ENCODE results near the gene PTPRM.

PTPRM gene

GRCh38 chr18:8374676-8375075, 807.6 kb downstream of the PTPRM start:
- no peaks in the 10 kb centered on the region for H3K9me3 ChIP-seq (ENCODE audit: insufficient read depth, low read length)
- H3K36me3 ChIP-seq (ENCODE audit: low read length): no peaks in the 10 kb centered on the region
- no peak overlapping the region for H3K9ac ChIP-seq (ENCODE audit: low read length)
- no peaks in the 10 kb centered on the region for H4K20me1 ChIP-seq (ENCODE audit: low read depth, low read length)
- no peaks in the 10 kb centered on the region for H3K27me3 ChIP-seq (ENCODE audit: low read length)
- no peak overlapping the region for H3K4me3 ChIP-seq (ENCODE audit: insufficient read depth, low read length, poor library complexity, severe bottlenecking)
- H3F3A ChIP-seq (ENCODE audit: insufficient read depth): no peaks in the 10 kb centered on the region
- no peaks in the 10 kb centered on the region for H3K9me2 ChIP-seq (replicated peaks; ENCODE audit: insufficient read depth, low read length)
- H3K27ac ChIP-seq (ENCODE audit: low read depth, low read length): no peak overlapping the region
- TF ChIP-seq CTCF (IDR thresholded peaks at IDR 0.05; ENCODE audit: insufficient read depth, low read length, poor library complexity, severe bottlenecking): no peak
- no peak for TF ChIP-seq EZH2phosphoT487 (conservative IDR thresholded peaks at IDR 0.05; ENCODE audit: low read length)
- no peaks in the 10 kb centered on the region for H3K79me2 ChIP-seq (ENCODE audit: insufficient read depth, low read length)
- no peak overlapping the region for H2AFZ ChIP-seq (ENCODE audit: low read depth, low read length, severe bottlenecking)
- no peak overlapping the region for H3K4me2 ChIP-seq (ENCODE audit: low read depth, low read length, poor library complexity, severe bottlenecking)

DNA sequence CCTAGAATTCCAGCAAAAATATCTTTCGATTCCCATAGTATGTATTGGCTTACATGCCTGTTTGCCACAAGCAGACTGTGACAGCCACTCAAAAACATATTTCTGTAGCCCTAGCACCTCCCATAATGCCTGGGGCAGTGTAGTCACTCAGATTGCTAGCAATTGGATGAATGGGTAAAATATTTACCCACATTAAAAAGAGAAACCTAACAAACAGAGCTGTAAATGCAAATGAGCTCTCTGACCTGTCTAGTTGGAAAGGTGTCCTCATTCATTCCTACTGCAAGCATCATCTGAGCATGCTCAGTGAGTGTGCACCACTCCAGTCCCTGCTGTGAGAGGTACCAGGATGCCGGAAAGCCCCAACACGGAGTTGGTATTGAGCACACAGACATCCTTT, 808.1 kb downstream of the PTPRM start:
- H3K9ac ChIP-seq (ENCODE audit: low read length): no peak overlapping the region
- H3K4me2 ChIP-seq (ENCODE audit: low read depth, low read length, poor library complexity, severe bottlenecking): no peak overlapping the region
- H3F3A ChIP-seq (ENCODE audit: insufficient read depth): no peaks in the 10 kb centered on the region
- no peak overlapping the region for H2AFZ ChIP-seq (ENCODE audit: low read depth, low read length, severe bottlenecking)
- H3K9me2 ChIP-seq (replicated peaks; ENCODE audit: insufficient read depth, low read length): no peaks in the 10 kb centered on the region
- no peaks in the 10 kb centered on the region for H4K20me1 ChIP-seq (ENCODE audit: low read depth, low read length)
- no peaks in the 10 kb centered on the region for H3K9me3 ChIP-seq (ENCODE audit: insufficient read depth, low read length)
- H3K36me3 ChIP-seq (ENCODE audit: low read length): no peaks in the 10 kb centered on the region
- no peak overlapping the region for H3K27ac ChIP-seq (ENCODE audit: low read depth, low read length)
- TF ChIP-seq EZH2phosphoT487 (conservative IDR thresholded peaks at IDR 0.05; ENCODE audit: low read length): no peak
- TF ChIP-seq CTCF (IDR thresholded peaks at IDR 0.05; ENCODE audit: insufficient read depth, low read length, poor library complexity, severe bottlenecking): no peak
- no peak overlapping the region for H3K4me3 ChIP-seq (ENCODE audit: insufficient read depth, low read length, poor library complexity, severe bottlenecking)
- H3K79me2 ChIP-seq (ENCODE audit: insufficient read depth, low read length): no peaks in the 10 kb centered on the region
- no peaks in the 10 kb centered on the region for H3K27me3 ChIP-seq (ENCODE audit: low read length)

- H3K9me3 ChIP-seq (ENCODE audit: insufficient read depth, low read length): no peaks in the 10 kb centered on the region
- H4K20me1 ChIP-seq (ENCODE audit: low read depth, low read length): no peaks in the 10 kb centered on the region
- H3K4me3 ChIP-seq (ENCODE audit: insufficient read depth, low read length, poor library complexity, severe bottlenecking): no peak overlapping the region
- H2AFZ ChIP-seq (ENCODE audit: low read depth, low read length, severe bottlenecking): no peak overlapping the region
- no peaks in the 10 kb centered on the region for H3K9me2 ChIP-seq (replicated peaks; ENCODE audit: insufficient read depth, low read length)
- no peak overlapping the region for H3K9ac ChIP-seq (ENCODE audit: low read length)
- no peaks in the 10 kb centered on the region for H3K79me2 ChIP-seq (ENCODE audit: insufficient read depth, low read length)
- no peak overlapping the region for H3K27ac ChIP-seq (ENCODE audit: low read depth, low read length)
- no peaks in the 10 kb centered on the region for H3K36me3 ChIP-seq (ENCODE audit: low read length)
- TF ChIP-seq CTCF (IDR thresholded peaks at IDR 0.05; ENCODE audit: insufficient read depth, low read length, poor library complexity, severe bottlenecking) (no peak), EZH2phosphoT487 (conservative IDR thresholded peaks at IDR 0.05; ENCODE audit: low read length) (no peak)
- no peak overlapping the region for H3K4me2 ChIP-seq (ENCODE audit: low read depth, low read length, poor library complexity, severe bottlenecking)
- H3F3A ChIP-seq (ENCODE audit: insufficient read depth): no peaks in the 10 kb centered on the region
- H3K27me3 ChIP-seq (ENCODE audit: low read length): no peaks in the 10 kb centered on the region
These were observed 809.0 kb downstream of the PTPRM start for GRCh38 chr18:8376113-8376512.

Data from SU-DHL-6 (cell line).